HG03064 (cell line): ENCODE data around the gene SLPI.

Experiments
- ATAC-seq: cut with Tn5 transposase; IDR thresholded peaks from one replicate; pipeline ENCODE4 v1.9.1; 2021; ENCODE audit warnings: low read depth; ENCODE audit not compliant: unreplicated experiment

Gene SLPI

DNA sequence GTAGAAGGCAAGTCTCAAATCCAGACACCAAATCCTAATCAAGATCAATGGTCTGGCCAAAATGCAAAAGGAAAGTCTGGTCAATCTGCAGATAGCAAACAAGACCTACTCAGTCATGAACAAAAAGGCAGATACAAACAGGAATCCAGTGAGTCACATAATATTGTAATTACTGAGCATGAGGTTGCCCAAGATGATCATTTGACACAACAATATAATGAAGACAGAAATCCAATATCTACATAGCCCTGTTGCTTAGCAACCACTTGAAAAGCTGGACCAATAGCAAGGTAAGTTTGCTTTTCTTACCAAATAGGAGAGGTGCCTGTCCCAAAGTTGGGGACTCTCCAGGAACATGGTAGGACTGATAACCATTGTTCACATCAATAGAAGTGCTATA, 31.2 kb downstream of the SLPI start:
- no peak for ATAC-seq

DNA sequence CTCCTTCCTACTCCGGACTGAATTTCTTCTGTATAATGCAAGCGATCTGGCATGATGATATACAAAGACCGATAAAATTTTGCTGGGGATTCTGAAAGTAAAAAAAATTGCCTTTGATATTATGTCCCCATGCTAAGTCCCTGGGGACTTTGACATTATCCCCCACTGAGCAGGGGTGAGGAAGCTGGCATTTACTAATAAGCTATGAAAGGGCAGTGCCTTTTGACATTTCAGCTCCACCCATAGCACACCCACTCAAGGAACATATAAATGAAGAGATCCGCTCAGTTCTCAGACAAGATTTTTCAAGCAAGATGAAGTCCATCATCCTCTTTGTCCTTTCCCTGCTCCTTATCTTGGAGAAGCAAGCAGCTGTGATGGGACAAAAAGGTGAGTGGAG, 33.3 kb downstream of the SLPI start, which contains the start of gene SEMG2:
TSS of gene SEMG2 (plus strand) at position 298 of the 400 bp plus-strand sequence. CDS start at position 315, 17 bp downstream.
- ATAC-seq: no peak

DNA sequence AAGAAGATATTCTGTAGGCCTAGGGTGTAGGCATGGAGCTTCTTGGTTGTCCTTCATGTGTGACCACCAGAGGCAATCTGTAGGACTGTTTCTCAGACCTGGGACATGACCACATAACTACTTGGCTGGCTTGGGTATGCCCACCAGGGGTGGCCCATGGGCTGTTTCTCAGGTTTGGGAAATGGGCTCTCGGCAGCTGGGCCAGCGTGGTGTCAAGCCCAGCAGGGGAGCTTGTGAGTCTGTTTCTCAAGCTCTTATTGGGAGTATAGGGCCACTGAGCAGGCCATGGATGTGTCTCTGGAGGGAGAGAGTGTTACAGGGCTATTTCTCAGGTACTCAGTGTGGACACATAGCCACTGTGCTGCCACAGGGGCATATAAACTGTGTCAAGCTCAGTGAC, 35.7 kb downstream of the SLPI start:
- ATAC-seq: no peak

DNA sequence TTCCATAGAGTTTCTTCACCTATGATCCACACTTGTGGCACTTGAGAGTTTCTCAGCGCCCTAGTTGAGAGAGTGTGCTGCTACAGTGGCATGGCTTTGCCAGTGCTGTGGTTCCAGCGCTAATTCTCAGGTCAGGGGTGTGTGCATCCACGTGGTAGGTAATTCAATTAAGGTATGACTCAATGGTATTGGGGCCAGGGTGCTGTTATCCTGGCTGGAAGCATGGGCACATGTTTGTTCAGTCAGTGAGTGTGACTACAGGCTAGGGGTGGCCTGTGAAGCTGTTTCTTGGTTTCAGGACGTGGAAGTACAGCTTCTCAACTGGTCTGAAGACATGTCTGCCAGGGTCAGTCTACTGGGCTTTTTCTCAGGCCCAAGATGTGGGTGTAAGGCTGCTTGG, 36.2 kb downstream of the SLPI start:
- ATAC-seq: no peak

DNA sequence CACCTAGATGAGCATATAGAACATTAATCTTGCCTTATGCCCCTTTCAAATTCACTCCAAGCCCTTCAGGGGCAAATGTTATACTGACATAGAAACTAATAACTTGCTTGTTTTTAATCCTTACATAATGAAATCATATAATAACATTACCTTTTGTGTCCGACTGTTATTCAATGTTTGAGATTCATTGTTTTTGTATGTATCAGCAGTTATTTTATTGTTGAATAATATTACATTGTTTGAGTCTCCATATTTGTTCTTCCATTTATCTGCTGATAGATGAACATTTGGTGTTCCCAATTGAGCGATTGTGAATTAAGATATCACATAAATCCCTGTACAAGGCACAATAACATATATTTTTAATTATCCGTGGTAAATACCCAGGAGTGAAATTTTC, 41.5 kb downstream of the SLPI start:
- ATAC-seq: no peak

DNA sequence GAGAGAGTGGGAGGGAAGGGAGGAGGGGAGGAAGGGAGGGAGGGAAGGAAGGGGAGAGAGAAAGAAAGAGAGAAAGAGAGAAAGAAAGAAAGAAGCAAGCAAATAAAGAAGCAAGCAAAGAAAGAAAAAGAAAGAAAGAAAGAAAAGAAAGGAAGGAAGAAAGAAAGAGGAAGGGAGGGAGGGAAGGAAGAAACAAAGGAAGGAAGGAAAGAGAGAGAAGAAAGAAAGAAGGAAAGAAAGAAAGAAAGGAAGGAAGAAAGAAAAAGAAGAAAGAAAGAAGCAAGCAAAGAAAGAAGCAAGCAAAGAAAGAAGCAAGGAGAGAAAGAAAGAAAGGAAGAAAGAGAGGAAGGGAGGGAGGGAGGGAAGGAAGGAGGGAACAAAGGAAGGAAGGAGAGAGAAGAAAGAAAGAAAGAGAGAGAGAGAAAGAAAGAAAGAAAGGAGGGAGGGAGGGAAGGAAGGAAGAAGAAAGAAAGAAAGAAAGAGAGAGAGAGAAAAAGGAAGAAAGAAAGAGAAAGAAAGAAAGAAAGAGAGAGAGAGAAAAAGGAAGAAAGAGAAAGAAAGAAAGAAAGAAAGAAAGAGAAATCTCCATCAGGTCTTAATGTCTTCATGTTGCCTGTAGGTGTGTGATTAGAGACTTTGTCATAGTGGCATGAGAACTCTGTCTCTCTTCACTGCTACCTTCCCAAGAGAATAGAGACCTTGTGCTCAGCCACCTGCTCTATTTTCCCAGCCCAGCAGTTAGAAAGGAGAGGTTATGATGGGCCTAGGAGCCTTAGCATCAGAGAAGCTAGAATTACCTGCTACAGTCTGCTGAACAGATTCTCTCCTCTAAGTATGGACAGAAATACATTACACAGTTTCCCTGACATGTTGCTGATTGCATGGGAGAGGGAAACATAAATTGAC, 42.5 kb downstream of the SLPI start:
- ATAC-seq: no peak

DNA sequence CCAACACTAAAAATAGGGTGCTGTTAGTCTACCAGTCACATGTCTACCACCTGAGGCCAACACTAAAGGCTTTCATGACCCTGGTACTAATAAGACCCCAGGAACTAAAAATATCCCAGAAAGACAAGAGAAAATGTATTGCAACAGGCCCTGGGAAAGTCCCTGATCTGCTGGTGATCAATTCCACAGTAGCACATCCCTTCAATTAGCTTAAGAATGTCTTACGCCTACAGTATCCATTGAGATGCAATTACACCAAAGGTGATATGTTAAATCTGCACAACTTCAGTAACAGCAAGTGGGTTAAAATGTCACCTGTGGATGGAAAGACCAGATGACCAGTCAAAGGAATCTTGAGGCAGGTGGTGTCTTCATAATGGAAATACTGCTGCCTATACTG, 44.4 kb downstream of the SLPI start:
- no peak for ATAC-seq

DNA sequence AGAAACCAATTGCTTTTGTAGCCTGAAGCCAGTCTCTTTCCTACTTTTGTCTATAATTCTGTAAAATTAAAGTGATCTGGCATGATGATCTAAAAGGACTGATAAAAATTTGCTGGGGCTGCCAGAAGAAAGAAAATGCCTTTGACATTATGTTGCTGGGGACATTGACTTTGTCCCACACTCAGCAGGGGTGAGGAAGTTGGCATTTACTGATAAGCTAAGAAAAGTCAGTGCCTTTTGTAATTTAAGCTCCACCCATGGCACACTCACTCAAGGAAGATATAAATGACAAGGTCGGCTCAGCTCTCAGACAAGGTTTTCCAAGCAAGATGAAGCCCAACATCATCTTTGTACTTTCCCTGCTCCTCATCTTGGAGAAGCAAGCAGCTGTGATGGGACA, 47.6 kb downstream of the SLPI start, which contains the start of gene SEMG1:
TSS of gene SEMG1 (plus strand) at position 309 of the 400 bp plus-strand sequence. CDS start at position 330, 21 bp downstream.
- ATAC-seq: no peak
